RWPE2 (cell line): ENCODE results near the gene SLC6A6.

Experiments used
- ATAC-seq: fragments of 200-7000 bp; cut with Tn5 transposase; 3 replicates; pipeline ENCODE4 v1.9.1; 2021; ENCODE audit warnings: low read depth
- DNase-seq: peaks from one replicate; pipeline ENCODE4 v3.0.0-alpha.2; 2020; ENCODE audit warnings: low spot score
- H3K27ac ChIP-seq: fragments of 450-650 bp; 2 replicates; pipeline ENCODE4 v1.5.1; 2017; ENCODE audit warnings: mild to moderate bottlenecking; ENCODE audit not compliant: poor library complexity, severe bottlenecking
- H3K27me3 ChIP-seq: fragments of 250-450 bp; sonication (Bioruptor Pico); 2 replicates; pipeline ENCODE4 v1.5.1; 2021; ENCODE audit warnings: mild to moderate bottlenecking, moderate library complexity; ENCODE audit not compliant: insufficient read depth, poor library complexity, severe bottlenecking
- H3K36me3 ChIP-seq: fragments of 250-450 bp; sonication (Bioruptor Pico); 2 replicates; pipeline ENCODE4 v1.5.1; 2020; ENCODE audit warnings: low read depth, mild to moderate bottlenecking, moderate library complexity
- H3K4me1 ChIP-seq: fragments of 250-450 bp; sonication (Bioruptor Pico); 2 replicates; pipeline ENCODE4 v1.5.1; 2021; ENCODE audit warnings: mild to moderate bottlenecking, moderate library complexity; ENCODE audit not compliant: insufficient read depth, poor library complexity, severe bottlenecking
- H3K4me3 ChIP-seq: fragments of 250-450 bp; sonication (Bioruptor Pico); 2 replicates; pipeline ENCODE4 v1.5.1; 2021; ENCODE audit warnings: mild to moderate bottlenecking, moderate library complexity; ENCODE audit not compliant: severe bottlenecking
- H3K9me3 ChIP-seq: fragments of 250-450 bp; sonication (Bioruptor Pico); 2 replicates; pipeline ENCODE4 v1.5.1; 2021; ENCODE audit warnings: mild to moderate bottlenecking, moderate library complexity; ENCODE audit not compliant: severe bottlenecking
- TF ChIP-seq, protein P1 (sequence below): fragments of 450-650 bp; IDR thresholded peaks from one replicate; pipeline ENCODE4 v1.5.1; 2017; ENCODE audit warnings: mild to moderate bottlenecking, moderate library complexity; ENCODE audit not compliant: poor library complexity, severe bottlenecking

Gene SLC6A6

GRCh38 chr3:14448063-14448462 is 45.7 kb downstream of the SLC6A6 start:
- Histone ChIP-seq H3K4me3 (no peak overlapping the region), H3K27ac (no peak overlapping the region), H3K36me3 (peaks cover 13% of the 10 kb centered on the region), H3K4me1 (peaks cover 11% of the 10 kb centered on the region), H3K27me3 (no peaks in the 10 kb centered on the region), H3K9me3 (no peaks in the 10 kb centered on the region)
- ATAC-seq (no peak), DNase-seq (no peak)
- TF ChIP-seq, protein P1, sequence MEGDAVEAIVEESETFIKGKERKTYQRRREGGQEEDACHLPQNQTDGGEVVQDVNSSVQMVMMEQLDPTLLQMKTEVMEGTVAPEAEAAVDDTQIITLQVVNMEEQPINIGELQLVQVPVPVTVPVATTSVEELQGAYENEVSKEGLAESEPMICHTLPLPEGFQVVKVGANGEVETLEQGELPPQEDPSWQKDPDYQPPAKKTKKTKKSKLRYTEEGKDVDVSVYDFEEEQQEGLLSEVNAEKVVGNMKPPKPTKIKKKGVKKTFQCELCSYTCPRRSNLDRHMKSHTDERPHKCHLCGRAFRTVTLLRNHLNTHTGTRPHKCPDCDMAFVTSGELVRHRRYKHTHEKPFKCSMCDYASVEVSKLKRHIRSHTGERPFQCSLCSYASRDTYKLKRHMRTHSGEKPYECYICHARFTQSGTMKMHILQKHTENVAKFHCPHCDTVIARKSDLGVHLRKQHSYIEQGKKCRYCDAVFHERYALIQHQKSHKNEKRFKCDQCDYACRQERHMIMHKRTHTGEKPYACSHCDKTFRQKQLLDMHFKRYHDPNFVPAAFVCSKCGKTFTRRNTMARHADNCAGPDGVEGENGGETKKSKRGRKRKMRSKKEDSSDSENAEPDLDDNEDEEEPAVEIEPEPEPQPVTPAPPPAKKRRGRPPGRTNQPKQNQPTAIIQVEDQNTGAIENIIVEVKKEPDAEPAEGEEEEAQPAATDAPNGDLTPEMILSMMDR, result no peak

GRCh38 chr3:14448756-14449727 is 46.6 kb downstream of the SLC6A6 start:
- H3K27me3 ChIP-seq, result no peaks in the 10 kb centered on the region
- H3K27ac ChIP-seq, result no peak overlapping the region
- H3K9me3 ChIP-seq, result no peaks in the 10 kb centered on the region
- peaks cover 13% of the 10 kb centered on the region for H3K36me3 ChIP-seq
- ATAC-seq (no peak), DNase-seq (no peak)
- TF ChIP-seq, protein P1, result no peak
- peaks cover 15% of the 10 kb centered on the region for H3K4me1 ChIP-seq
- H3K4me3 ChIP-seq, result no peak overlapping the region

DNA sequence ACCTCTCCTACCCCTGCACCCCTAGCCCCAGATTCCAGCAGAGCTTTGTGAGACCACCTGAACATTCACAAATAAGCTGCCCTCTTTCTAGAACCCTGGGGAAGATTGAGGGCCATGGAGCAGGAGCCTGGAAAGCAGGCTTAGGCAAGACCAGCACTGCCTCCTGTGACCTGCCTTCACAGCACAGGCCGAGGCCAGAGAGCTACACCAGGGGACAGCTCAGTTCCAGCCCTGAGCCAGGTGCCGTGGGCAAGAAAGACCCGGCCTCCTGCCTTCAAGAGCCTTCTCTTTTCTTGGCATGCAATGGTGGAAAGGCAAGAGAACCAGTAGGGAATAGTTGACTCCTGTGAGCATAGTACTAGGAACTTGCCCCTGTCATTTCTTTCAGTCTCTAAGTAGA is 48.1 kb downstream of the SLC6A6 start:
- peaks cover 15% of the 10 kb centered on the region for H3K4me1 ChIP-seq
- H3K36me3 ChIP-seq, result peaks cover 13% of the 10 kb centered on the region
- TF ChIP-seq, protein P1, result no peak
- DNase-seq (no peak), ATAC-seq (no peak)
- no peak overlapping the region for H3K4me3 ChIP-seq
- no peak overlapping the region for H3K27ac ChIP-seq
- no peaks in the 10 kb centered on the region for H3K27me3 ChIP-seq
- no peaks in the 10 kb centered on the region for H3K9me3 ChIP-seq

DNA sequence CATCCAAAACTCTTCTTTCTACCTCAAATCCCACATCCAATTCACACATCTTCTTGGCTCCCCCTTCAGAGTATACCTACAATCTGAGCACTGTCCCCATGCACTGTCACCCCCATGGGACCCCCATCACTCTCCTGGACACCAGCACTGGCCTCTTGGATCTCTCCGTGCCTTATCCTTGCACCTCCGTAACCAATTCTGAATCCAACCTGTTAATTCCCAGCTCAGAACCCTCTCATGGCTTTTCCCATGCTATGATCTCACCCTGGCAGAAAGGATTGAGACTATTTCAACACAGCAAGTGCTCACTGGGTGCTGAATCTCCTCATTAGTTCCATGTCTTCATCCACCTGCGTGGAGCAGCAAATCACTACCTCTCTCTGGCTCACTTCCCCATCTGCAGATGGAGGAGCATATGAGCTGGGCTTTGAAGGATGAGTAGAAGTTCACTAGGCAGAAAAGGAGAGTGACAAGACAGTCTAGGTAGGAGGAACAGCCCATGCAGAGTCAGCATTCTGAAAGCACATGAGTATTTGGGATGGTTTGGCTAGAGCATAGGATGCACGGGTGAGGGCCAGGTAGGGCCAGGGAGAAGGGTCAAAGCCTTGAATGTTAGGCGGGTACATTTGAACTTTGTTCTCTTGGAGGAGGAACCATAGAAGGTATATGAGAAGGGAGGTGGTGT is 48.7 kb downstream of the SLC6A6 start:
- ATAC-seq (no peak), DNase-seq (no peak)
- Histone ChIP-seq H3K27ac (no peak overlapping the region), H3K9me3 (no peaks in the 10 kb centered on the region), H3K4me1 (peaks cover 15% of the 10 kb centered on the region), H3K27me3 (no peaks in the 10 kb centered on the region), H3K36me3 (peaks cover 13% of the 10 kb centered on the region), H3K4me3 (no peak overlapping the region)
- TF ChIP-seq, protein P1, result no peak
